GM12891 (cell line): Measurements from ENCODE around the gene RAC3.

Source experiments
- POLR2A ChIP-seq: IDR thresholded peaks from 2 replicates; pipeline ENCODE4 v1.6.1; 2011; ENCODE audit warnings: low read depth, low read length, control low read depth
- POLR2AphosphoS5 ChIP-seq: IDR thresholded peaks from 2 replicates; pipeline ENCODE4 v1.6.1; 2011; ENCODE audit warnings: low read depth, low read length, control low read depth
- TAF1 ChIP-seq: IDR thresholded peaks from 2 replicates; pipeline ENCODE4 v1.6.1; 2011; ENCODE audit warnings: low read depth, low read length, control low read depth

- TF ChIP-seq POLR2A (no peak), POLR2AphosphoS5 (no peak), TAF1 (no peak)
Measured at GRCh38 chr17:82049106-82049505, 17.6 kb downstream of the RAC3 start.
